NCI-H1105 (cell line): ENCODE data around the gene DNAJC15.
A peak's percentile ranks its signal among the peaks of the same experiment; 100 is the strongest.
"Not testable (repeated sequence)": the region's sequence is repeated elsewhere in the genome, so short reads cannot be mapped to it uniquely, and the experiment has no call there.

Experiments
- DNase-seq: peaks from one replicate; lab custom pipeline; 2025; lab: John Stamatoyannopoulos, UW

DNAJC15 gene

GRCh38 chr13:43045302-43045773, 22.0 kb downstream of the DNAJC15 start:
- DNase-seq, result not testable (repeated sequence)

- DNase-seq, result no peak
Observed at GRCh38 chr13:43046259-43046658, 22.9 kb downstream of the DNAJC15 start.

- DNase-seq, result no peak
Observed at GRCh38 chr13:43054803-43055802, 31.7 kb downstream of the DNAJC15 start.

GRCh38 chr13:43057653-43058317, 34.4 kb downstream of the DNAJC15 start:
- peak; percentile 14 for DNase-seq

- DNase-seq, result no peak
Observed at GRCh38 chr13:43058318-43058674, 34.9 kb downstream of the DNAJC15 start.

GRCh38 chr13:43058831-43059230, 35.4 kb downstream of the DNAJC15 start:
- DNase-seq, result no peak

- DNase-seq, result not testable (repeated sequence)
Observed at GRCh38 chr13:43059779-43060178, 36.4 kb downstream of the DNAJC15 start.

- DNase-seq, result not testable (repeated sequence)
Observed at GRCh38 chr13:43060806-43061205, 37.4 kb downstream of the DNAJC15 start.

GRCh38 chr13:43061496-43062280, 38.3 kb downstream of the DNAJC15 start:
- no peak for DNase-seq

- no peak for DNase-seq
Observed at GRCh38 chr13:43071824-43072223, 48.4 kb downstream of the DNAJC15 start.

- DNase-seq, result no peak
Observed at GRCh38 chr13:43072394-43072793, 49.0 kb downstream of the DNAJC15 start.

GRCh38 chr13:43074824-43075510, 51.6 kb downstream of the DNAJC15 start:
- no peak for DNase-seq

- DNase-seq, result not testable (repeated sequence)
Observed at GRCh38 chr13:43075511-43075902, 52.1 kb downstream of the DNAJC15 start.

GRCh38 chr13:43077046-43077445, 53.7 kb downstream of the DNAJC15 start:
- no peak for DNase-seq

- no peak for DNase-seq
Observed at GRCh38 chr13:43077461-43077860, 54.1 kb downstream of the DNAJC15 start.

GRCh38 chr13:43077906-43078305, 54.5 kb downstream of the DNAJC15 start:
- no peak for DNase-seq

GRCh38 chr13:43078399-43078798, 55.0 kb downstream of the DNAJC15 start:
- no peak for DNase-seq

GRCh38 chr13:43079392-43079931, 56.1 kb downstream of the DNAJC15 start:
- no peak for DNase-seq

GRCh38 chr13:43080199-43080598, 56.8 kb downstream of the DNAJC15 start:
- DNase-seq, result no peak

- no peak for DNase-seq
Observed at GRCh38 chr13:43081866-43082265, 58.5 kb downstream of the DNAJC15 start.

GRCh38 chr13:43083750-43084149, 60.4 kb downstream of the DNAJC15 start:
- no peak for DNase-seq
